GM12874 (cell line): Measurements from ENCODE around the gene TTI1.

Source experiments
- CTCF ChIP-seq: IDR thresholded peaks from 2 replicates; pipeline ENCODE4 v1.5.1; 2011; ENCODE audit warnings: low read depth, mild to moderate bottlenecking, control low read depth, low read length, moderate library complexity; ENCODE audit not compliant: insufficient read depth

Gene TTI1

GRCh38 chr20:38052870-38053269 lies 19.6 kb upstream of the TTI1 start:
- no peak for TF ChIP-seq CTCF

GRCh38 chr20:38050686-38051085 lies 17.4 kb upstream of the TTI1 start:
- TF ChIP-seq CTCF: no peak

- no peak for TF ChIP-seq CTCF
These were observed 16.5 kb upstream of the TTI1 start for GRCh38 chr20:38049800-38050199.

- no peak for TF ChIP-seq CTCF
These were observed 13.3 kb upstream of the TTI1 start for GRCh38 chr20:38046572-38046971.

- TF ChIP-seq CTCF: no peak
These were observed 11.4 kb upstream of the TTI1 start for GRCh38 chr20:38044685-38045084.

GRCh38 chr20:38043512-38044300 lies 10.4 kb upstream of the TTI1 start:
- TF ChIP-seq CTCF: no peak

- TF ChIP-seq CTCF: no peak
These were observed 7.0 kb upstream of the TTI1 start for GRCh38 chr20:38040276-38040675.
